Hematopoietic multipotent progenitor cell treated with erythropoietin and hydrocortisone succinate and interleukin-3 and kit ligand, for 15 days (in vitro differentiated cells): ENCODE results near the gene GID8.
A peak's percentile ranks its signal among the peaks of the same experiment; 100 is the strongest.

ENCODE experiments used
- DNase-seq: peaks from one replicate; pipeline ENCODE4 v3.0.0-alpha.2; 2015; ENCODE audit warnings: low spot score

Gene GID8

GRCh38 chr20:62943396-62943795, 5.4 kb downstream of the GID8 start:
- DNase-seq: no peak

GRCh38 chr20:62944184-62944583, 6.2 kb downstream of the GID8 start:
- no peak for DNase-seq

- no peak for DNase-seq
Measured at GRCh38 chr20:62944746-62945145, 6.8 kb downstream of the GID8 start.

GRCh38 chr20:62945771-62946339, 7.9 kb downstream of the GID8 start:
- DNase-seq: no peak

- DNase-seq: peak; percentile 68
Measured at GRCh38 chr20:62946918-62947317, 9.0 kb downstream of the GID8 start.

- no peak for DNase-seq
Measured at GRCh38 chr20:62947532-62948300, 9.8 kb downstream of the GID8 start.

GRCh38 chr20:62949153-62949821, 11.3 kb downstream of the GID8 start:
- DNase-seq: no peak

- DNase-seq: no peak
Measured at GRCh38 chr20:62949962-62950361, 12.0 kb downstream of the GID8 start.

GRCh38 chr20:62950741-62951140, 12.8 kb downstream of the GID8 start:
- no peak for DNase-seq

- DNase-seq: no peak
Measured at GRCh38 chr20:62951143-62951895, 13.4 kb downstream of the GID8 start.

- no peak for DNase-seq
Measured at GRCh38 chr20:62951896-62952372, 14.0 kb downstream of the GID8 start.

- DNase-seq: peak; percentile 72
Measured at GRCh38 chr20:62952373-62952967, 14.5 kb downstream of the GID8 start, which contains the start of gene SLC17A9. Gene SLC17A9 (plus strand): TSS chr20:62952709. CDS start chr20:62952831, 122 bp downstream.

GRCh38 chr20:62952968-62953838, 15.3 kb downstream of the GID8 start:
- DNase-seq: no peak

GRCh38 chr20:62953839-62954703, 16.1 kb downstream of the GID8 start:
- DNase-seq: no peak

- DNase-seq: no peak
Measured at GRCh38 chr20:62955519-62956386, 17.8 kb downstream of the GID8 start.

- no peak for DNase-seq
Measured at GRCh38 chr20:62956387-62957135, 18.6 kb downstream of the GID8 start.

- no peak for DNase-seq
Measured at GRCh38 chr20:62957136-62958117, 19.5 kb downstream of the GID8 start.
